ENCODE measurements around the gene CLIC5.

Gene CLIC5

GRCh38 chr6:45835721-45836437, 179.8 kb downstream of the CLIC5 start:
- no peak for DNase-seq

GRCh38 chr6:45832063-45832462, 183.6 kb downstream of the CLIC5 start:
- DNase-seq = no peak

Measured in inflammatory macrophage treated with lipopolysaccharide for 4 hours (primary cell).